GM18520 (cell line): ENCODE results near the gene ENDOV.
"Not testable (repeated sequence)": the region's sequence is repeated elsewhere in the genome, so short reads cannot be mapped to it uniquely, and the experiment has no call there.

Experiments used
- ATAC-seq: cut with Tn5 transposase; IDR thresholded peaks from one replicate; pipeline ENCODE4 v1.9.1; 2021; ENCODE audit not compliant: unreplicated experiment

Gene ENDOV

DNA sequence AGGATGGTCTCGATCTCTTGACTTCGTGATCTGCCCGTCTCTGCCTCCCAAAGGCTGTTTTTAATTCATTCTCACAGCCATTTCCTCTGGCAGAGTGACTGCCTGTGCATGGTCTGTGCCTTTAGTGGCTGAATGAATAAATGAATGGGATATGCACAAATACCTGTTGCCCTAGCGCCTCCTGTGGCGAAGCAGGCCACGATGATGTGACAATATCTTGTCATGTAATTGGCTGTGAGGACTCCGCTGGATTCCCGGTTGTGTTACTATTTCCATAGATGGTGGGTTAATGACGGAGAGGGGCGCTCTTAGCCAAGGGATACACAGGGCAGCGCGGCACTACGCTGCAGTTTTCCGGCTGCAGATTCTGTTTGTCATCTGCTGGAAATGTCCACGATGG, 26.8 kb upstream of the ENDOV start:
- ATAC-seq: no peak

DNA sequence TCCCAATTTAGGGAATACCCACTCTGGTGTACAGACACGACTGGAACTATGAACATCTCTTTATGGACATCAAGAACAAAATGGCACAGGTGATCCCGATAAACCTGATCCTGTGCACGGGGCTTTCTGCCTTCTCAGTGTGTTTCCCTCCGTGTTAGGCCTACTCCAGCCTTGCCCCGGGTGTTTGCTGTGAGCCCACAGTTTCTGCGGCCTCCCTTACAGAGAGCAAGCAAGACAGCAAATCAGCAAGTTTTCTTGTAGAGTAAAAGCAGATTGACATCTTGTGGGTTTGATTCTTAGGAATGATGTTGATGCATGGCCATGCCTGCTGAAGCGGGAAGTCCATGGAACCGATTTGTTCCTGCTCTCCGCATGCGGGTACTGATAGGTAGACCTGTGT, 26.4 kb upstream of the ENDOV start:
- no peak for ATAC-seq

DNA sequence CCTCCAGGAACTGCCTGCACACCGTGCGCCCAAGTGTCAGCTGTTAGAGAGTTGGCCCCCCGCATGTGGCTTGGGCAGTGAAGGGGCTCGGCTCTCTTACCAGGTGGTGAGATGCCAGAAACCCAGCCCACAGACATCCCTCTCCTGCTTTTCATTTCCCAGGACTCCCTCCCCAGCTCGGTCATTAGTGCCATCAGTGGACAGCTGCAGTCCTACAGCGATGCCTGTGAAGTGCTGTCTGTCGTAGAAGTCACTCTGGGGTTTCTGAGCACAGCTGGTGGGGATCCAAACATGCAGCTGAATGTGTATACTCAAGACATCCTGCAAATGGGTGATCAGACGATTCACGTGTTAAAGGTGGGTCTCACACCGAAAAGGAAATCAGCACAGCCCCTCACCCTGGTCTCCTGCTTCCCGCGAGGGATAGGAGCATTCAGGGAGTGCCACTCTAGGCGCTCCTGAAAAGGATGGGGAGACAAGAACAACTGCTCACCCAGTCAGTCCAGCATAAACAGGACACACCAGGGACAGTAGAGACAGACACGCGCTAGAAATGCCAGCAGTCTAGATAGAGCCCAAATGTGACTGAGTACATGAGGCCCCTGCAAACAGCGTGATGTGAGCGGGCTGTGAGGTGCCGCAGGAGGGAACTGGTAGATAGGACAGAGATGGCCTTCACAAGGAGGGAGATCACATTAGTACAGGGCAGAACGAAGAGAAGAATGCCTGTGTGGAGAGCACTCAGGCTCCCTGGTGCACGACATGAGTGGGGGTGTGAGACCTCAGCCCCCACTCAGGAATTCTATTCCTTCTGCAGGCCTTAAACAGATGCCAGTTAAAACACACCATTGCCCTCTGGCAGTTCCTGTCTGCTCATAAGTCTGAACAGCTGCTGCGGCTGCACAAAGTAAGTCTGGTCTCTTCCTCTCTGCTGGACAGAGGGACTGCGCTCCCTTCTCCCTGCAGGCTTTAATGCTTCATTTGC, 25.7 kb upstream of the ENDOV start:
- no peak for ATAC-seq

DNA sequence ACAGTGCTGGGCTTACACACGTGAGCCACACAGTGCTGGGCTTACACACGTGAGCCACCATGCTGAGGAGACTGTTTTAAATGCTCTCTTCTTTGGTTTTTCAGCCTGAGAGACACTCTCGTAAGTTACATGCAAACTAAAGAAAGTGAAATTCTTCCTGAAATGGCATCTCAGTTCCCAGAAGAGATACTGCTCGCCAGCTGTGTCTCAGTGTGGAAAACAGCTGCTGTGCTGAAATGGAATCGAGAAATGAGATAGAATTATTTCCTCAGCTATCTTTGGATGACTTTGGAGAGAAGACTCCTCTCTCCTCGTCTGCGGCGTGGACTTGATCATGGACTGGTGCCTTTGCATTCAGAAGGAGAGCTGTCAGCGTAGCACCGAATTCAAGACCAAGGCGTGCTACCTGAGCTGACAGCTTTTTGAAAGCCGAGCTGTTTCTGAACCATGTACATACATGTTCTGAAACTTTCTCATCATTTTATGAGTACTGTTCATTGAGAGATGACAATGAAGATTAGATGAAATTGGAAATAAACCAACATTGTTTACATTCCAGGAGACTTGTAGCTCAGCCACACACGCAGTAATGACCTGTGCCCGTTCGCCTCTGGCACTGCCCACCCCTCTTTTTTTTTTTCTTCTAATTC, 21.6 kb upstream of the ENDOV start:
- ATAC-seq: no peak

DNA sequence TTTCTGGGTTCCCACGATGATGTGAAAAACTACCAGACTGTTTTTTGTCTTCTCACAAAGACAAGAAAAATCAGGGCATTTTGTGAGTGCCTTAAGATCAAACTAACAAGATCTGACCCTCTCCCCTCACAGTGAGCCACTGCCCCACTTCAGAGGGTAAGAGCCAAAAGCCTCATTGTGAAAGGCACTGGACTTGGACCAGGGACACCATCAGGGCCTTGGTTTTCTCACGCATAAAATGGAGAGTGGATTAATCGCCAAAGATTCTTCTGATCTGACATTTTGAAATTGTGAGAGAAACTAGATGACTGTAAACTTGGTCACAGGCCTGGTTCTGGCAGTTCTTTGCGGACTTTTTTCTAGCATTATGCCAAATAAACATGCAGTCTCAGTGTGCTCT, 21.0 kb upstream of the ENDOV start:
- no peak for ATAC-seq

DNA sequence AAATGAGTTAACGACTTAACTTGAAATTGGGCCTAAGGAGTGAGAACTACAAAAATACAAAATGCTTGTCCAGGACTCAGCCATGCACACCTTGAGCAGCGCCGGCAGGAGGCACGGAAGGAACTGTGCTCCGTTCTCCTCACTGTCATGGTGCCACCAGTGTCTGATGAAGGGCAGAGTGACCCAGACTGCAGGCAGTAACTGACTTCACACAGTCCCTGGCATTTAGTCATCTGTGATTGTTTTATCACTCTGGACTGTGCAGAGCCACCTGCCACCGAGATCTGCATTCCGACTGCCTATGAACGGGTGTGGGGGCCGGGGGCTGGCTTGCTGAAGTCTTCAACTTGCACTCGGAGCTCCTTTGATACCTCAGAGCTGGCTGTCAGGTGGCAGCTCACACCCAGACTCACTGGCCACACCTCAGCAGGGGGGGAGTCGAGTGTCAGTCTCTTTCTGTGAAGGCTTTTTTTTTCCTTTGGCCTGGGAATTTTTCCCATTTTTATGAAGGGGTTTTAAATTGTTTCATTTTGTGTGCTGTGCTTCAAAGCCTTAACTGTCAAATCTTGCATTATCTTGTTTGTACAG, 20.2 kb upstream of the ENDOV start:
- ATAC-seq: no peak

DNA sequence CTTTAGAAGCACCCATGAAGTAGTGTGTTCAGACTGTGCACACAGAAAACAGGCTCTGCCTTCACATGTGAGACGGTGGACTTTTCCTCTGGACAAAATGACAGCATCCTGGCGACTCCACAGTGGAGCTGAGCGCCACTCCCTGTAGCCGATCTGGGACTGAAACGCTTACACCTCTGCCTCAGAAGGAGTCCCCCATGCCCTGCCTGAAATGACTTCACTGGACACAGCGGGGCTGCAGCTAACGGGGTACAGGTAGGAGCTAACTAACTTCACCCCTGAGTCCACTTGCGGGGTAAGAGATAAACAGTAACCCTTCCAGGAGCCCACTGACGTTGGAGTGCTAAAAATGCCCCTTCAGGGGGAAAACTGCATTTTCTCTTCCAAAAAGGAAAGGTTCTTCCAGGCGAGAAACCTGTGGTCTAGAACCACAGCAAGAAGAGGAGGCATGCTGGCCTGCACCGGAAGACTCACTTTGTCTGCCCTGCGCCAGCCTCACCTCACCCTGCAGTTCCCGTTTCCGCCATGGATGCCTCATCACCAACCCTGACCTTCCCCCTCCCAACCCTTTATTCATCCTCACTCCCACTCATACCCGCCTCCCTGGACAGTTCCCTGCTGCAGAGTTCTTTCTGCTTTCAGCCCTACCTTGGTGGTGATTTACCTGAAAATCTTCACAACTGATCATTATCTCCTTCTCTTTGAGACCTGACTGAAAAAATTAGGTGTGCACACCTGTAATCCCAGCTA, 19.4 kb upstream of the ENDOV start:
- ATAC-seq: no peak

DNA sequence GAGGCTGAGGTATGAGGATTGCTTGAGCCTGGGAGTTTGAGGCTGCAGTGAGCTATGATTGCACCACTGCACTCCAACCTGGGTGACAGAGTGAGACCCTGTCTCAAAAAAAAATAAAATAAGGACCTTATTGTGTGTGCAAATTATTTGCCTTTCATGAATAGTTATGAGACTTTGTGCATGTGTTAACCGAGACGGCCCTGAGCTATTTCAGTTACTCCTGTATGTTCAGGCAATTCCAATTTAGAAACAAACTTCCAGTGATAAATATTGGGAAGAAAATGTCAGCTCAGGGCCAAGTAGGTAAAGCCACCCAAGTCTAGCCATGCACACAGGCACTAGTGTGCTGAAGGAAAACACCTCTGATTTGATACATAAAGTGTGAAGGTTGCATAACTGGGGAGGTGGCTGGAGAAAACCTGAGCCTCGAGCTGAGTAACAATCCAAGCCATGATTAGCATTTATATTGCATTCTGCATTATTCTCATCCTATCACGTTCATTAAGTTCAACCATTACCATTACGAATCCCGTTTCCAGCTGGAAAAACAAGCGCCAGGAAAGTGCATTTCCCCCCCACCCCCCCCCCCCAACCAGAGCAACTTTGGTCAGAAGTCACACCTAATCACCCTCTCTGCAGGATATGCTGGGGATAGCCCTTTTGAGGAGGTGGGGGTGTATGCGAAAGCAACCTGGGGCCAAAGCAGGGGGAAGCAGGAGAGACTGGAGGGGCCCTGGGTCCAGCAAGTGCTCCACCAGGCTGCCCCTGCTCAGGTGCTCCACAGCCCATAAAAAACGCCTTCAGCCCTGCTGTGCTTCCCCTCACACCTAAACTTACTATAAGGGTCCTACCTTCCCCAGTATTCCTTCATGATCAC, 18.6 kb upstream of the ENDOV start:
- ATAC-seq: no peak

DNA sequence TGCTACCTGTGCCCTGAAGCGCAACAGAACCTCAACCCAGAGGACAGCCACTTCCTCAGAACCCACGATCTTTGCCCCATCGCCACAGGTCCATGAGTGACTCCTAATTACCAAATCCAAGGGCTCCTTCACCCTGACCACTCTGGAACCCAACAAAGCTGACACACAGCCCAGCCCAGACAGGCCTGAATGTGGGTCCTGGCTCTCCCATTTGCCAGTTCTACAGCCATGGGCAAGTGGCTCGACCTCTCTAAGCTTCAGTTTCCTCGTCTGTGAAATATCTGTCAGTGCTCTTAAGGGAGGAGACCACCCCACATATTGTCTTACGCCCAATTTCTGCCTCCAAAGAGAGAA, 18.0 kb upstream of the ENDOV start:
- no peak for ATAC-seq

DNA sequence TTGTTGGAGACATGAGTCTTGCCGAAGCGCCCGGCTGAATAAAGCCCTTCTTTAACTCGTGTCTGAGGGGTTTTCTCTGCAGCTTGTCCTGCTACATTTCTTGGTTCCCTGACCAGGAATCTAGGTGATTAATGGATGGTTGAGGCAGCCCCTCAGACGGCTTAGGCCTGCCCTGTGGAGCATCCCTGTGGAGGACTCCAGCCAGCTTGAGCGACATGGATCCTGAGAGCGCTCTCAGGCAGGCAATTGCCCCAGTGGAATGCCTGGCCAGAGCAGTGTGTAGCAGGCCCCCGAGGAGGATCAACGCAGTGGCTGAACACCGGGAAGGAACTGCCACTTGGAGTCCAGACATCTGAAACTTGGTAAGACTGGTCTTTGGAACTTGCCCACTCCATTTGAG, 17.3 kb upstream of the ENDOV start:
- ATAC-seq: no peak

DNA sequence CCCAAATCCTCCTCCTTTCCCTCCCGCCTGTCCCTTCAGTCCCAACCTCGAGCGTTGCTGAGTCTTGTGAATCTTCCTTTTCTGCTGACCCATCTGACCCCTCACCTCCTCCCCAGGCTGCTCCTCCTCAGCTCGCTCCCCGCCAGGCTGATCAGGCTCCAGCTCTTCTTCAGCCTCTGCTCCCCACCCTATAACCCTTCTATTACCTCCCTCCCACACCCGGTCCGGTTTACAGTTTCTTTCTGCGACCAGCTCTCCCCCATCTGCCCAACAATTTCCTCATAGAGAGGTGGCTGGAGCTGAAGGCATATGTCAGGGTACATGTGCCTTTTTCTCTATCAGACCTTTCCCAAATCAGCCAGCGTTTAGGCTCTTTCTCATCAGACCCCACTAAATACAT, 13.9 kb upstream of the ENDOV start:
- ATAC-seq: not testable (repeated sequence)

DNA sequence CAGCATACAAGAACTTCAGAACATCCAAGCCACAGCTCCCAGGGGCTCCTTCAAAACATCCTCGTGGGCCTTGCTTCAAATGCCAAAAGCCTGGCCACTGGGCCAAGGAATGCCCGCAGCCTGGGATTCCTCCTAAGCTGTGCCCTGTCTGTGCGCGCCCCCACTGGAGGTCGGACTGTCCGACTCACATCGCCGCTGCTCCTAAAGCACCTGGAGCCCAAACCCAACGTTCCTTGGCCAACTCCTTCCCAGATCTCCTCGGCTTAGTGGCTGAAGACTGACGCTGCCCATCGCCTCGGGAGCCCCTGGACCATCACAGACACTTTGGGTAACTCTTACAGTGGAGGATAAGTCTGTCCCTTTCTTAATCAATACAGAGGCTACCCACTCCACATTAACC, 12.9 kb upstream of the ENDOV start:
- ATAC-seq: not testable (repeated sequence)

DNA sequence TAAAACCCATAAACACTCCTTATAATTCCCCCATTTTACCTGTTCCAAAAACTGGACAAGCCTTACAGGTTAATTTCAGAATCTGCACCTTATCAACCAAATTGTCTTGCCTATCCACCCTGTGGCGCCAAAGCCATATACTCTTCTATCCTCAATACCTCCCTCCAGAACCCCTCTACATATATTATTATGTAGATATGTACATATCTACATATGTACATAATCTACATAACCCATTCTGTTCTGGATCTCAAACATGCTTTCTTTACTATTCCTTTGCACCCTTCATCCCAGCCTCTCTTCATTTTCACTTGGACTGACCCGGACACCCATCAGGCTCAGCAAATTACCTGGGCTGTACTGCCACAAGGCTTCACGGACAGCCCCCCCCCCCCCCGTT, 12.0 kb upstream of the ENDOV start:
- ATAC-seq: no peak

DNA sequence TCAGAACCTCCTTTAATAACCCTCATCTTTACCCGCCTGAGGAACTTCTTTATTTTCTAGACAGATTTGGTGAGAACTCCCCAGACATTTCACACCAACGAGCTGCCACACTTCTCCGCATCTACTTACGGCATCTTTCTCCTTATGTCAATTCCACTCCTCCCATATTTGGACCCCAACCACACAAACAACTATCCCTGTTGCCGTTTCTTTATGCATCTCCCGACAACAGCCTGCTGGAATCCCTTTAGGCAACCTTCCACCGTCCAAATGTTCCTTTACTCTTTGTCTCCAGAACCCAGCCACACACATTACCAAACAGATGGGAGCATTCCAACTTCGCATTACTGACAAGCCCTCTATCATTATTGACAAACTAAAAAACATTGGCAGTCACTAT, 8.8 kb upstream of the ENDOV start:
- no peak for ATAC-seq

DNA sequence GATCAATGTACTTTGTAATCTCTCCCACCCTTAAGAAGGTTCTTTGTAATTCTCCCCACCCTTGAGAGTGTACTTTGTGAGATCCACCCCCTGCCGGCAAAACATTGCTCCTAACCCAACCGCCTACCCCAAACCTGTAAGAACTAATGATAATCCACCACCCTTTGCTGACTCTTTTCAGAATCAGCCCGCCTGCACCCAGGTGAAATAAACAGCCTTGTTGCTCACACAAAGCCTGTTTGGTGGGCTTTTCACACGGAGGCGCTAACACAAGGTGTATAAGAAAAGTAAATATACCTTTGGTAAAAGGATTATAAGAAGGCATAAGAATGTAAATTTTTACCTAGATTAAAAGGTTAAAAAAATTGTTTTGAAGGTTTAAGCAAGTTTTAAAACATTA, 7.0 kb upstream of the ENDOV start:
- not testable (repeated sequence) for ATAC-seq

DNA sequence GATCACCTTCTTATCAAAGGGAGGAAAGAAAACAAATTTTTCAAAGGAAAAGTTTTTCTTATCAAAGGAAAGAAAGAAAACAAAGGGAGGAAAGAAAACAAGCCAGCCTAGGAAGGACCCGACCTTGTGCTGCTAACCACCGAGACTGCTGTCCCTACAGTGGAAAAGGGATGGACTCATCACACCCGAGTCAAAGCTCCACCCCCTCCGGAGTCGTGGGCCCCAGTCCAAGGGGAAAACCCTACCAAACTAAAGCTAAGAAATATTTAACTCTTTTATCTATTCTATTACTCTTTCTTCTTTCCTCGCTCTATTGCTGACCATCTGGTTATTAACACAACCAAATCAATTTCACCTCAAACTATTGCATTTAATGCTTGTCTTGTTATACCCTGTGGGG, 6.1 kb upstream of the ENDOV start:
- ATAC-seq: no peak

DNA sequence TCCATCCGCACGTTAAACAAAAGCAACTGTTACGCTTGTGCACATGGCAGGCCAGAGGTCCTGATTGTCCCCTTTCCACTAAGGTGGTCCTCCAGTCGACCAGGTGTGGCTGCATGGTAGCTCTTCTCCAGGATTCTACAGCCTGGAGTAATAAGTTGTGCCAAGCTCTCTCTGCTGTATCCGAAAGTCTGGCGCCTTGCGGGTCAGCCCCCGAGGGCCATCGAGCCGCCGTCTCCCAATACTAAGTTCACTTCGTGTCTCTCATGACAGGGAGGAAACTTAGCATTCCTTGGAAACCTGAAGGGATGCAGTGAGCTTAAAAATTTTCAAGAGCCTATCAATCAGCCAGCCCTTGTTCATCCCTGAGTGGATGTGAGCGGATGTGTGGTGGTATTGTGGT, 5.3 kb upstream of the ENDOV start:
- ATAC-seq: no peak

DNA sequence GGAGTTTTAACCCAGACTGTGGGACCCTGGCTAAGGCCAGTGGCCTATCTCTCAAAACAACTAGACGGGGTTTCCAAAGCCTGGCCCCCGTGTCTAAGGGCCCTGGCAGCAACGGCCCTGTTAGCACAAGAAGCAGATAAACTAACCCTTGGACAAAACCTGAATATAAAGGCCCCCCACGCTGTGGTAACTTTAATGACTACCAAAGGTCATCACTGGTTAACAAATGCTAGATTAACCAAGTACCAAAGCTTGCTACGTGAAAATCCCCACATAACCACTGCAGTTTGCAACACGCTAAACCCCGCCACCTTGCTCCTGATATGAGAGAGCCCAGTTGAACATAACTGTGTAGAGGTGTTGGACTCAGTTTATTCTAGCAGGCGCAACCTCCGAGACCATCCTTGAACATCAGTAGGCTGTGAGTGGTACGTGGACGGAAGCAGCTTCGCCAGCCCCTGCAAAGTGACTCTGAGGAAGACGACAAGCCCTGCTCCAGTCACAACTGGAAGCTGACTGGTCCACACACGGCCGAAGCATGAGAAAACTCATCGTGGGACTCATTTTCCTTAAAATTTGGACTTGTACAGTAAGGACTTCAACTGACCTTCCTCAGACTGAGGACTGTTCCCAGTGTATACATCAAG, 4.4 kb upstream of the ENDOV start:
- ATAC-seq: not testable (repeated sequence)

DNA sequence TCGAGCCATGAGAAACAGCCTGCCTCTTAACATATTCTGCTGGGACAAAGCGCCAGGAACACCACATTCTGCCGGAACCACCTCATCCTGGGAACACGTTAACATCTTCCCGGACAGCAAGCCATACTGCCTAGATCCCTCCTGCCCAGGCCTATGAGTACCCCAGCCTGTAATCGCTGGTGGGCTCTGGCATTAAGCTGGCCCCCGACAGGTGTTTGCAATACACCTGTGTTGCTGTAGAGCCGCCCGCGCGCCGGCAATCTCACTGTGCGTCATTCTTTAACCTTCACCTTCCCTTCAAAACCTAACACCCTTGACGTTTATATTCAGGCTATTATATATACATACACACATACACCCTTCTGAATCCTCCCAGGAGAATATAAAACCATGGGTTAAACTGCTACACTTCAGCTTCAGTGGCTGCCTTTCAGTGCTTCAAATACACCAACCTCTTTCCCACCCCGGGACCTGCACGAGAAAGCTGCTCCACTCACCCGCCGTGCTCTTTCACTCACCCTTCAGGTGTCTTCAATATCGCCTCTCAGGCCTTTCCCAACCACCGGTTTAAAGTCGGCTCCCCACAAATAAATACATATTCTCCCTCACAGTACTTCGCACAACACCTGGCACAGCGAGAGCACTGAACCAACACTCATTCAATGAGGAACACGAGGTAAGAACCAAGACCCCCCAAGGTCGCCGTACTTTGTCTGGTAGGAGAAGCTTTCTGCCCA, 1.0 kb upstream of the ENDOV start:
- no peak for ATAC-seq

DNA sequence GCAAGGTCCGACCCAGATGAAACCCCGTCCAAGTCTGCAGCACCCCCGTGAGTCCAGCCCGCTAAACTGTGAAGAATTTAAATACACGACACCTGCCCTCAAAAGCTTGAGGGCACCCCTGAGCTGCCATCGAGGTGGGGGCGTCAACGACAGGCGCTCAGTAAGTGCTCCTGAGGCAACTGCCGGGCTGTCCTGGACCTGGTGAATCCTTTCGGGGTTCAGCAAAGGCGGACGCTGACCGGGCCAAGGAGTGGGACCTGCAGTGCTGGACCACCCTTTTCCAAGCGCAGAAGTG, 512 bp upstream of the ENDOV start:
- no peak for ATAC-seq
